Kidney (tissue), 14 donors: Measurements from ENCODE around the gene PXDN. TPM values are rescaled to one million over a fixed set of nuclear protein-coding genes. Genes with fewer than 3 reads are reported as not detected.

Source experiments
- DNase-seq, 5 donors: peaks; one replicate each; pipeline ENCODE4 v3.0.0-alpha.2; 2013 to 2020
- FAIRE-seq: peaks from 2 replicates; lab custom pipeline; 2012; peaks lifted over from hg19 to GRCh38; lab: Jason Lieb, UNC
- H3K27ac ChIP-seq, 2 donors: one replicate each; pipeline ENCODE4 v1.7.0; 2013; ENCODE audit warnings: low read depth in 2 of 2, low read length in 2 of 2, inconsistent platforms in 1 of 2
- H3K27me3 ChIP-seq: one replicate; pipeline ENCODE4 v1.7.1; 2013; ENCODE audit warnings: low read length, inconsistent platforms; ENCODE audit not compliant: control insufficient read depth, insufficient read depth
- H3K36me3 ChIP-seq, 3 donors: one replicate each; pipeline versions ENCODE4 v1.7.0 to v1.7.1; 2013; ENCODE audit warnings: low read length in 3 of 3, control low read depth in 1 of 3, inconsistent platforms in 1 of 3; ENCODE audit not compliant: insufficient read depth in 3 of 3, control insufficient read depth in 2 of 3
- H3K4me1 ChIP-seq, 3 donors: one replicate each; pipeline versions ENCODE4 v1.7.0 to v1.7.1; 2013; ENCODE audit warnings: low read length in 3 of 3, inconsistent platforms in 1 of 3, low read depth in 1 of 3; ENCODE audit not compliant: control insufficient read depth in 2 of 3, insufficient read depth in 2 of 3
- H3K4me3 ChIP-seq, 3 donors: one replicate each; pipeline versions ENCODE4 v1.7.0 to v1.8.1; 2013; ENCODE audit warnings: low read length in 3 of 3, control low read depth in 1 of 3, inconsistent platforms in 1 of 3
- H3K9ac ChIP-seq, 3 donors: one replicate each; pipeline versions ENCODE4 v1.7.0 to v1.7.1; 2013; ENCODE audit warnings: low read length in 3 of 3, control low read depth in 1 of 3, inconsistent platforms in 1 of 3
- H3K9me3 ChIP-seq, 3 donors: one replicate each; pipeline versions ENCODE4 v1.7.0 to v1.7.1; 2013; ENCODE audit warnings: low read length in 3 of 3, control low read depth in 1 of 3, inconsistent platforms in 1 of 3; ENCODE audit not compliant: control insufficient read depth in 2 of 3, insufficient read depth in 1 of 3
- CTCF ChIP-seq: IDR thresholded peaks from 3 replicates; pipeline ENCODE4 v1.5.1; 2012; ENCODE audit warnings: mild to moderate bottlenecking, moderate library complexity, borderline replicate concordance; ENCODE audit not compliant: insufficient read depth; ENCODE audit errors: extremely low read depth
- intact Hi-C: fragments of 100-400 bp; cut with DNase I; formaldehyde crosslinking; loops from one replicate; pipeline ENCODE4 v1.11.1; 2022
- polyA plus RNA-seq: library from polyadenylated mRNA; stranded (reverse); fragments of 350-450 nt; fragmentation: Illumina TruSeq; extraction: RNeasy Lipid Tissue Mini Kit (QIAGEN cat#74804); gene quantifications from one replicate; pipeline ENCODE4 v1.2.3, GENCODE V29; 2014; ENCODE audit warnings: low read depth, low replicate concordance; ENCODE audit not compliant: insufficient read depth
- total RNA-seq: library from RNA; stranded (reverse); fragmentation: NEBNext Ultra II Directional; extraction: Animal tissue kit (Norgen Biotek cat#: 25700); gene quantifications from one replicate; pipeline ENCODE4 v1.2.1, GENCODE V29; 2021
- donor health status: control.
- donor health status: control.
- donor health status: control.
- donor health status: control.
- donor health status: control.
- donor health status: DM: yes; HTN: yes; CAD: no.
- donor health status: Normal renal cell carcinoma (clear cell type).

The PXDN gene
- total and polyA plus RNA-seq, 2 donors from 2014 or later: 4.7 to 42.3 TPM

GRCh38 chr2:1658394-1659151 lies 85.7 kb downstream of the PXDN start:
- H3K27ac ChIP-seq: no peak overlapping the region
- DNase-seq (peak in 1 of 5 donors; percentile 27), FAIRE-seq (no peak)
- H3K9me3 ChIP-seq: peaks cover 0 to 2% (median 0%) of the 10 kb centered on the region in 3 donors
- peaks cover 0 to 3% (median 0%) of the 10 kb centered on the region in 3 donors for H3K4me1 ChIP-seq
- no peaks in the 10 kb centered on the region for H3K27me3 ChIP-seq
- no peak overlapping the region for H3K9ac ChIP-seq
- no peak for TF ChIP-seq CTCF
- no peak overlapping the region for H3K4me3 ChIP-seq
- H3K36me3 ChIP-seq: peaks cover 0 to 9% (median 4%) of the 10 kb centered on the region in 3 donors
- intact Hi-C loops: no loop called here

GRCh38 chr2:1656961-1657841 lies 87.1 kb downstream of the PXDN start:
- no peak for TF ChIP-seq CTCF
- peak overlapping the region in 1 of 2 donors; percentile 44 for H3K27ac ChIP-seq

GRCh38 chr2:1656326-1656960 lies 87.9 kb downstream of the PXDN start:
- peaks cover 0 to 6% (median 0%) of the 10 kb centered on the region in 3 donors for H3K4me1 ChIP-seq
- DNase-seq (peak in 1 of 5 donors; percentile 32), FAIRE-seq (no peak)
- no peak for TF ChIP-seq CTCF
- H3K27ac ChIP-seq: peak overlapping the region in 1 of 2 donors; percentile 44
- H3K36me3 ChIP-seq: peaks cover 0 to 9% (median 4%) of the 10 kb centered on the region in 3 donors
- intact Hi-C loops: no loop called here
- H3K9me3 ChIP-seq: peaks cover 0 to 2% (median 0%) of the 10 kb centered on the region in 3 donors
- H3K9ac ChIP-seq: no peak overlapping the region
- H3K27me3 ChIP-seq: no peaks in the 10 kb centered on the region
- H3K4me3 ChIP-seq: no peak overlapping the region

More at GRCh38 chr2:1656961-1657841, 87.1 kb downstream of the PXDN start:
- Histone ChIP-seq H3K36me3 (peaks cover 0 to 9% (median 4%) of the 10 kb centered on the region in 3 donors), H3K27me3 (no peaks in the 10 kb centered on the region), H3K4me3 (no peak overlapping the region), H3K4me1 (peaks cover 0 to 6% (median 0%) of the 10 kb centered on the region in 3 donors), H3K9ac (no peak overlapping the region), H3K9me3 (peaks cover 0 to 2% (median 0%) of the 10 kb centered on the region in 3 donors)
- DNase-seq (peak in 1 of 5 donors; percentile 39), FAIRE-seq (no peak)
- intact Hi-C loops: no loop called here
